HG03025 (cell line): ENCODE measurements around the gene ZNG1A.
"Not testable (repeated sequence)": the region's sequence is repeated elsewhere in the genome, so short reads cannot be mapped to it uniquely, and the experiment has no call there.

Experiments
- ATAC-seq: cut with Tn5 transposase; IDR thresholded peaks from one replicate; pipeline ENCODE4 v1.9.1; 2021; ENCODE audit warnings: mild to moderate bottlenecking, moderate library complexity; ENCODE audit not compliant: unreplicated experiment, low FRiP score

Gene ZNG1A

GRCh38 chr9:199601-200000, 20.7 kb upstream of the ZNG1A start:
- not testable (repeated sequence) for ATAC-seq

DNA sequence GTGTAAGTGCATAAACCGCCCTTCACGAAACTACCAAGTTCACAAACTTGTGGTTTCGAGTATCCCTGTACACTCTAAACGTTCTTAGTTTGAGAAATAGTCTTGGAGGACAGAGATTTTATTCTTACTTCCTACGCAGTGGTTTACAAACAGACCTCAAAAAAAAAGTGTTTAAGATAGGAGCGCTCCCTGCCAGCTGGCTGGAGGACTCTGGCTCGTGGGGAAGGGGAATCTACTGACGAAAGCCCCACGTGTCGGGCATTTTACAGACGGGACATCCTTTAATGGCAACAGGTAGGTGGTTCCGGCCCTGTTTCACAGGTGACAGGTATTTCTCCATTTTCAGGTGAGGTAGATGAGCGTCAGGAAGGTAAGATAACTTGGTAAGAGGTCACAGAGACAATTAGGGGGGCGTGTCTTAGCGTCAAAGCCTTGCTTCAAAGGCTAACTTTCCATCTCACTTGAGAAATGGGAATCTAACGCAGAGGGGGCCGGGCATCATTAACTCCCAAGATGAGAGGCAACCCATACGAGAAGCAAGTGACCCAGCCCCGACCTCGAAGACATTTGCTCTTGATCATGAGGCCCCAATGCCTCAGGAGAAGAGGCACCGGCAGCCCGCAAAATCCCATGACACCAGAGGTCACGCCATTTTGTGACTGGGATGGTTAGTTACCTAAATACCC, 573 bp downstream of the ZNG1A start:
- not testable (repeated sequence) for ATAC-seq

DNA sequence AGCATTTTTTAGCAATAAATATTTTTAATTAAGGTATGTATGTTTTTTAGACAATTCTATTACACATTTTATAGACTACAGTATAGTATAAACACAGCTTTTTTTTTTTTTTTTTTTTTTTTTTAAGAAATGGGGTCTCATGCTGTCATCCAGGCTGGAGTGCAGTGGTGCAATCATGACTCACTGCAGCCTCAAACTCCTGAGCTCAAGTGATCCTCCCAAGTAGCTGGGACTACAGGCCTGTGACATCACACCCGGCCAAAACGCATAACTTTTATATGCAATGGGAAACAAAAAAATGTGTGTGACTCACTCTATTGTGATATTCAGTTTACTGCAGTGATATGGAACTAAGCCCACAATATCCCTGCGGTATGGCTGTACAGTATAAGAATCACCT, 9.1 kb downstream of the ZNG1A start:
- not testable (repeated sequence) for ATAC-seq

DNA sequence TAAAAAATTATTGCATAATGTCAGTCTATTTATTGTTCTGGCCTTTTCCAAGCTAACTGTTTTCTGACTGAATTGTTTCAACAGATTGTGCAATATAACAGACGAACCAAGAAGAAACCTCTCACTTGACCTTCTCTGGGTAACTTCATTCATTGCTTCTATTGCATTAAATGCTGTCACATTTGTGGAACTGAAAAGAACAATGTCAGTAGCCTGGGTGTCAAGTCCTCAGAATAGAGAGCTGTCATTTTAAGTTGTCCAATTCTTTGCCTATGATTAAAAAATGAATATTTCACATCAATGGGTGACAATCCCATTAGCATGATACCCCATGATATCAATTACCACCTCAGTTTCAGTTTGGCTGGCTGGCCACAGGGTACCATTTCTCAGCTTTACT, 19.0 kb downstream of the ZNG1A start:
- not testable (repeated sequence) for ATAC-seq

DNA sequence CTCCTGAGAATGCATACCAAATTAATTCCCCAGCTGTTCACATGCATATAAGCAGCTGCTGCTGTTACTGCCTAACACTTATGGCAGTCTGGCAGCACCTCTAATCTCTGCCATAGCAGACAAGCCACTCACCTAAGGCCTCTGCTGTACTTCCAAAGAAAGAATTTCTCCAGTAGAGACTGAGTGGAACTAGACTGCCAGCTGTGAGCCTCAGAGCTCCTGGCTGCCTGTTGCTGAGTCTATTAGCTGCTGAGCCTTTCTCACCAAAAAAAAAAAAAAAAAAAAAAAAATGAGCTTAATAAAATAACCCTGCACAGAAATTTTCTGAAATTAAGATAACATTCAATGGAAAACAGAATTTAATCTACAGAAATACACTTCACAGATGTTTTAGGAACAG, 27.7 kb downstream of the ZNG1A start:
- not testable (repeated sequence) for ATAC-seq

- ATAC-seq, result not testable (repeated sequence)
These were observed 39.0 kb downstream of the ZNG1A start for GRCh38 chr9:139880-140279.

DNA sequence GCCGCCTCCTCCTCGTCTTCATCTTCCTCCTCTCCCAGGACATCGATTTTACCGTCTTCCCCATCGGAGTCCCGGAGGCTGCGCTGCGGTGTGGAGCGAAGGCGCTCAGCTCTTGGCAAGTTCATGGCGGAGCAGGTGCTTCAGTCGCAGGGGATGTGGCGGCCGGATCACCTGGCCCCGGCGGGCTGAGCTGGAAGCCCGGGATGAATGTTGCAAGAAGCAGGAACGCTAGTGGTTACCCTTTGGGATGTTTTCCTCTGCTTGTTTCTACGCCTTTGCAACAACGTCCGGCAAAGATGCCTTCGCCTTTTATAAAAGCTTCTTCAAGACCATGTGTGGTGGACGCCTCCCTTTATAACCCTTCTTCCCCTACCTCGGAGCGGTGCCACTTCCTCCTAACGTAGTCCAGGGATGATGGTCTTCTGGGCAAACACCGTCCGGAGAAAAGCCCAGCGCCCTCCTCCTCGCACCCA, 60.8 kb downstream of the ZNG1A start, which contains the start of gene FOXD4:
Gene FOXD4, minus strand, starts transcription at position 423 of the 473 bp plus-strand sequence. Its CDS starts 298 bp downstream, at position 125.
- ATAC-seq, result not testable (repeated sequence)

DNA sequence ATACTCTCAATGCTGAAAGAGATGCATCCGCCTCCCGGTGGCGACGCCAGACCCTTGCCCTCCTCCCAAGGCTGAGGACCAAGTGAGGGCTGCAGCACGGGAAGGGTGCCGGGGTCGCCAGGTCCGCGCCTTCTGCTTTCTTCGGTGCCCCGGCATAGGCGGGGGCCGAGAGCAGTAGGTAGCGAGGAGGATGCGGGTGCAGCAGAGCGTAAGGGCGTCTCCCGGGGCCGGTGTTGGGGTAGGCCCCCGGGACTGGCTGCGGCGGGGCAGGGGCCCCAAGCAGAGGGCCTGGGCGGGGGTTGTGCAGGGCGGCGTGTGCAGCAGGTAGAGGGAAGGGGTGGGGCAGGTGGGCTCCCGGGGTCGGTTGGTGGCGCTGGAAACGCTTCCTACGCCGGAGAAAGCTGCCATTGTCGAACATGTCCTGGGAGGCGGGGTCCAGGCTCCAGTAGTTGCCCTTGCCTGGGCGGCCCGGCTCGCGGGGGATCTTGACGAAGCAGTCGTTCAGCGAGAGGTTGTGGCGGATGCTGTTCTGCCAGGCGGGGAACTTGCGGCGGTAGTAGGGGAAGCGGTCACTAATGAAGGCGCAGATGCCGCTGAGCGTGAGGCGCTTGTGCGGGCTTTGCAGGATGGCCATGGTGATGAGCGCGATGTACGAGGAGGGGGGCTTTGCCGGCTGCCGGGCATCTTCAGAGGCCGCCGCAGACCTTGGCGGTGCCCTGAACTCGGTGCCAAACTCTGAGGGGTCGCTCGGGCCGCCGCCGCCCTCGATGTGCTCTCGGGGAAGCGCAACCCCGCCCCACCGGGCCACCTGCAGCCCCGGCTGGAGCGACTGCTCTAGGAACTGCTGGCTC, 61.5 kb downstream of the ZNG1A start:
- ATAC-seq, result not testable (repeated sequence)

DNA sequence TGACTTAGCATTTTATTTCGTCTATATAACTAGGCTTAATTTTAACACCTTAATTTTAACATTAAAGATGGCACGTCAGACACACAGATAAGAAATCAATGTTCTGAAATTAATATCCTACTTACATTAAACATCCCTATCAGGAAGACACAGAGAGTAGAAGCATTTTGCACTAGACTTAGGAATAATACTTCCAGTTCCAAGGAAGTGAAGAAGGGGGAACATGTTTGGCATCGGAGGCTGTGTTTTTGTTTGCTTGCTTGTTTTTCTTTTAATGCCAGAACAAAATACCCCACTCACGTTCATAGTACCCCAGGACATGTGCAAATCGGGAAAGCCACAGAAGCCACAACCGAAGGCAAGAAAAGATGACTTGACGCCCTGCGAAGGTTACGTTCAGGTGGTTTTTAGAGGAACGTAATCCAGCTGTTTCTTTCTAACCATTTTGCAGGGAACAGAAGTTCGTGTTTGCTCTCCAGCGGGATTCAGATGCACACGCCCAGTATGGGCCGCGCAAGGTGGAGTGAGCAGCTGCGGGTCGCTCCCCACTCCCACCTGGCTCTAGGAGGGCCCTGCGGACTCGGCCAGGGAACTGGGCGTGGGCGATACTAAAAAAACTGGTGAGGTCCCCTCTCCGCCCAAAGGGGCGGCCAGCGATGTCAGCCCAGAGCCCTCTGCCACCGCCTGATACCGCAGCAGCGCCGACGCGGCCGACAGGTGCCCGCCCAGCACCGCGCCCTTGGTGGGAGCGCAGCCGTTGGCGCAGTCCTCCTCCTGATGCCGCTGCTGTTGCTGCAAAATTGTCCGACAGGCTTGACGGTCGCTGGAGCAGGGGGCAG, 62.4 kb downstream of the ZNG1A start:
- not testable (repeated sequence) for ATAC-seq

DNA sequence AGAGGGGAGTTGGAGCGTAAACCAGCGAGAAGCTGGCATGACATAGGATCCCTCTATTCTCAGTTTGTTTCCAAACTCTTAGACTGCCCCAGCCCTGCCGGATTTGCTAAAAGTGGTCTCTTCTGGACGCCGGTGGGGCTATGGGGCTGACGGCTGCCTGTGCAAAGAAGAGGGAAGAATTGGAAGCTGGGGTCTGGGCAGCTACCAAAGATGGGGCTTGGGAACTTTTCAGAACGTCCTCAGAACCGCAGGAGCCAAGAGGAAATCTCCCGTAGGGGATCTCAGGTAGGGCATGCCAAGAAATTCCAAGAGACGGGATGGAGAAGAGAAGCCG, 63.8 kb downstream of the ZNG1A start:
- ATAC-seq, result not testable (repeated sequence)

DNA sequence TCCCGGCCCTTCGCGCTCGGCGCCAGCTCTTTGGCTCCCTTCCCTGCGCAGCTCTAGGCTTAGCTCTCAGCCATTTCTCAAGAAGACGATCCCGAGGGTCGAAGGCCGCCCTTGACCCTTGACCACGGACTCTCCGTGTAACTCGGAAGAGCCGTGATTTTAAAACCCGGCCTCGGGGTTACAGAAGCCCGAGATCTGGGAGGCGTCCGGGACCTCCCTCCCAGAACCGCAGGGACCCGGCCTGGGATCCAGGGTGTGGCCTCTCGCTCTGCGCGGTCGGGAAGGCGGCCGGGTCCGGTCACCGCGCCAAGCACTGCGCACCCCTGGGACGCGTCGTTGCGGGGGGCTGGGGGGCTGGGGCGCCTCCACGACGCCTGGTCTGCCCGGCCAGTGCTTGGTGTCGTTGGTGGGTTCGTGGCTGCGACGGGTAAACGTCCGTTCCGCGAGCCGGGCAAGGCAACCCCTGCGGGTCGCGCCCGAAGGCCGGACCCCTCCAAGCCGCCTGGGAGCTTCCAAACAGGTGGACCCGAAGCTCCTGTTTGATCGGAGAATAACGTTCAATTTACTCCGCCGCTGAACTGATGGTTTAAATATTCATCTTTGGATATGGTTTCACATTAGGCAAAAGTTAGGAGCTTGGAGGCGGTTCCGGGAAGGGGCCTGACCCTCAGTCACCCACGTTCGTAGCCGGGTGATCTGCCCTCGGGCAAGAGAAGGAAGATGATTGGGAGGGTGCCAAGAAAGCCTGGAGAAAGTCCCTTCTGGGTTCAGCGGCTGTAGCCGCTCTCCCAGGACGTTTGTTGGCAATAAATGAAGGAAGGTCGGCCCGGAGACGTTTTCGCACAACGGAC, 64.4 kb downstream of the ZNG1A start:
- not testable (repeated sequence) for ATAC-seq

- ATAC-seq, result not testable (repeated sequence)
These were observed 65.2 kb downstream of the ZNG1A start for GRCh38 chr9:113468-114266.

- ATAC-seq, result not testable (repeated sequence)
These were observed 66.0 kb downstream of the ZNG1A start for GRCh38 chr9:112589-113467.

- not testable (repeated sequence) for ATAC-seq
These were observed 68.2 kb downstream of the ZNG1A start for GRCh38 chr9:110672-111071.

DNA sequence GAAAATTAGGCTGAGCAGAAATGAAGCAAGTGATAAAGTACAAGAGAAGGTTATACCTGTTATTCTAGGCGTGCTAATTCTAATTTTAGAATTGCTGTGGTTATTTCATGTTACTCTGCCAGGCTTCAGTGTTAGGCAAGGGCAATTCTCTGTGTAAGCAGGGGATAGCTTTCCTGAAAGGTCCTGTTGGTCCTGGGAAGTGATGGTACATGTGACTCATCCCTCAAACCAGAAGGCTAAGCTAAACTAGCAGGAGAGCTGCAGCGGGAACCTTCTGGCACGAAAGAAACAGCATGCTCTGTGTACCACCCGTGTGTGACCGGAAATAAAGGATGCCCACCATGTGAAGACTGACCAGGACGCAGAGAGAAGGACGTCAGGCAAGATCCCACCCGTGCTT, 69.3 kb downstream of the ZNG1A start:
- not testable (repeated sequence) for ATAC-seq

DNA sequence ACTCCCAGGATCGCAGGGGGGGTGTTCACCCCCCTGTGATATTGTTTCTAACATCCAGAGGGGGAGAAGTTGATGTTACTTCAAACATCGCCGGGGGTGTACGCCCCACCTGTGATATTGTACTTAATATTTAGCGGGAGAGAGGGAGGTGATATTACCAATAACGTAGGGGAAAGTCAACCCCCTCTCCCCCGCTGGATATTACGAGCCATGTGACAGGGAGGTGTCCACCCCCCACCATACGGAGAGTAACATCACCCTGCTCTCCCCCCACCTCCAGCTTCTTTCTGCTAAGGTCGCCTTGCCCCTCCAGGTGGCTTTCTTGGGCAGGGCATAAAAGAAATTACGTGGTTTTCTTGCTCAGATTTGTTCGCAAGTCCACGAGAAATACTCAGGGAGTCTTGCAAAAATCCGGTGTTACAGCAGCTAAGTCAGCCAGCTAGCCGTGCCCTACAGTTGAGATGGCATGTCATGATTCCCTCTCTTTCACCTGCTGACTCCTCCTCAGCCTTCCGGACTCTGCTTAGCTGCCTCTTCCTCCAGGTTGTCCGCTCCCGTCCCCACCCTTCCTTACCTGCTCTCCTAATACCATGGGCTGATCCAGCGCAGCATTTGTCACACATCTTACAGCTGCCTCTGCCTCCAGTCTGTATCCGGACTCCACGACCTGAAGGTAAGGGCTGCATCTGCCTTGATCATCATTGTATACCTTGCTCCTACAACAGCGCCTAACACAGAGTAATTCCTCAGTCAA, 69.9 kb downstream of the ZNG1A start:
- not testable (repeated sequence) for ATAC-seq

DNA sequence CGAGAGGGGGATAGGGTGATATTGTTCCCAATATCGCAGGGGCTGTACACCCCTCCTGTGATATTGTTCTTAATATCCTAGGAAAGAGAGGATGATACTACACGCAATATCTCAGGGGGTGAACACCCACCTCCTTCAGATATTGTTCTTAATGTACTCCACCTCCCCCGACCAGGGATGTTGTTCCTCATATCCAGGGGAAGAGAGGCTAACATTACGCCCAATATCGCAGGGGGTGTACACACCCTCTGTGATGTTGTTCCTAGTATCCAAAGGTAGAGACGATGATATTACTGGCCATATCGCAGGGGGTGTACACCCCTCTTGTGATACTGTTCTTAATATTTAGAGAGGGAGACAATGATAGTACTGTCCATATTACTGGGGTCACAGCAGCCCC, 72.9 kb downstream of the ZNG1A start:
- ATAC-seq, result not testable (repeated sequence)
